ENCODE results near the gene WFIKKN2.
"Not testable (repeated sequence)": the region's sequence is repeated elsewhere in the genome, so short reads cannot be mapped to it uniquely, and the experiment has no call there.

Gene WFIKKN2

GRCh38 chr17:50858486-50859225, 23.3 kb downstream of the WFIKKN2 start:
- DNase-seq: no peak

GRCh38 chr17:50859727-50860126, 24.3 kb downstream of the WFIKKN2 start:
- DNase-seq: not testable (repeated sequence)

- DNase-seq: no peak
Observed at GRCh38 chr17:50861334-50861676, 25.9 kb downstream of the WFIKKN2 start.

GRCh38 chr17:50861822-50862528, 26.6 kb downstream of the WFIKKN2 start:
- DNase-seq: no peak

GRCh38 chr17:50863221-50863843, 27.9 kb downstream of the WFIKKN2 start:
- DNase-seq: no peak

GRCh38 chr17:50863931-50864330, 28.5 kb downstream of the WFIKKN2 start:
- no peak for DNase-seq

- no peak for DNase-seq
Observed at GRCh38 chr17:50864747-50865059, 29.3 kb downstream of the WFIKKN2 start.

- no peak for DNase-seq
Observed at GRCh38 chr17:50865060-50865867, 29.9 kb downstream of the WFIKKN2 start.

- no peak for DNase-seq
Observed at GRCh38 chr17:50865868-50866260, 30.5 kb downstream of the WFIKKN2 start.

GRCh38 chr17:50866261-50866949, 31.0 kb downstream of the WFIKKN2 start, which contains the start of gene TOB1:
TSS of gene TOB1 (minus strand) at chr17:50866354. CDS start at chr17:50864017, 2,337 bp downstream.
- peak; percentile 83 for DNase-seq

- DNase-seq: no peak
Observed at GRCh38 chr17:50866950-50867362, 31.6 kb downstream of the WFIKKN2 start.

- DNase-seq: peak; percentile 79
Observed at GRCh38 chr17:50867363-50868139, 32.2 kb downstream of the WFIKKN2 start.

- DNase-seq: no peak
Observed at GRCh38 chr17:50868140-50868438, 32.7 kb downstream of the WFIKKN2 start.

- no peak for DNase-seq
Observed at GRCh38 chr17:50868602-50869001, 33.2 kb downstream of the WFIKKN2 start.

GRCh38 chr17:50871364-50871763, 36.0 kb downstream of the WFIKKN2 start:
- DNase-seq: no peak

GRCh38 chr17:50871898-50872297, 36.5 kb downstream of the WFIKKN2 start:
- no peak for DNase-seq

GRCh38 chr17:50872710-50873424, 37.5 kb downstream of the WFIKKN2 start:
- DNase-seq: no peak

- DNase-seq: no peak
Observed at GRCh38 chr17:50875074-50875473, 39.7 kb downstream of the WFIKKN2 start.

GRCh38 chr17:50877042-50877441, 41.7 kb downstream of the WFIKKN2 start:
- DNase-seq: not testable (repeated sequence)

GRCh38 chr17:50877838-50878237, 42.5 kb downstream of the WFIKKN2 start:
- no peak for DNase-seq

GRCh38 chr17:50879086-50879485, 43.7 kb downstream of the WFIKKN2 start:
- no peak for DNase-seq
